OCI-LY7 (cell line): ENCODE measurements around the gene FAM171A1. TPM values are rescaled to one million over a fixed set of nuclear protein-coding genes. Genes with fewer than 3 reads are reported as not detected.
"Not testable (repeated sequence)": the region's sequence is repeated elsewhere in the genome, so short reads cannot be mapped to it uniquely, and the experiment has no call there.

Experiments
- BruUV-seq: library from RNA; stranded (reverse); fragments of 400-500 nt; replicated peaks from 2 replicates; lab custom pipeline; 2021; lab: Mats Ljungman, UMichigan
- CTCF ChIA-PET: fragments of 300-600 bp; sonication (Branson Sonifier 250); formaldehyde crosslinking; loops from one replicate; lab custom pipeline; 2022; ENCODE audit warnings: antibody characterized with exemption; ENCODE audit not compliant: unreplicated experiment; lab: Charles Lee
- POLR2A ChIA-PET: fragments of 300-600 bp; sonication (Branson Sonifier 250); formaldehyde crosslinking; loops from one replicate; lab custom pipeline; 2022; ENCODE audit warnings: antibody characterized with exemption; lab: Charles Lee
- DNase-seq: peaks from one replicate; pipeline ENCODE4 v3.0.0-alpha.2; 2015; ENCODE audit warnings: low spot score
- H2AFZ ChIP-seq: fragments of 200-600 bp; sonication (generic), shearing (Covaris generic); 2 replicates; pipeline ENCODE4 v1.6.1; 2014; ENCODE audit warnings: mild to moderate bottlenecking, antibody characterized with exemption, low read length, moderate library complexity
- H3K27ac ChIP-seq: fragments of 200-600 bp; sonication (generic); 2 replicates; pipeline ENCODE4 v1.5.1; 2014; ENCODE audit warnings: mixed run types, low read depth, mild to moderate bottlenecking, moderate library complexity, low read length, inconsistent platforms; ENCODE audit not compliant: poor library complexity, severe bottlenecking
- H3K36me3 ChIP-seq: fragments of 200-600 bp; sonication (generic); 2 replicates; pipeline ENCODE4 v1.6.1; 2014; ENCODE audit warnings: mild to moderate bottlenecking, antibody characterized with exemption, low read length, moderate library complexity, mixed read lengths; ENCODE audit not compliant: insufficient read depth
- H3K4me1 ChIP-seq: fragments of 200-600 bp; sonication (generic); 2 replicates; pipeline ENCODE4 v1.5.1; 2014; ENCODE audit warnings: mild to moderate bottlenecking, low read length; ENCODE audit not compliant: insufficient read depth, poor library complexity, severe bottlenecking
- H3K4me2 ChIP-seq: fragments of 200-600 bp; sonication (generic); 2 replicates; pipeline ENCODE4 v1.6.1; 2014; ENCODE audit warnings: mild to moderate bottlenecking, low read length
- H3K4me3 ChIP-seq: fragments of 200-600 bp; sonication (generic); 2 replicates; pipeline ENCODE4 v1.5.1; 2014; ENCODE audit warnings: mild to moderate bottlenecking, low read depth, low read length; ENCODE audit not compliant: poor library complexity, severe bottlenecking
- H3K79me2 ChIP-seq: fragments of 200-600 bp; sonication (generic); 2 replicates; pipeline ENCODE4 v1.6.1; 2016; ENCODE audit warnings: low read depth, mild to moderate bottlenecking, low read length, moderate library complexity, mixed read lengths; ENCODE audit not compliant: insufficient read depth
- H3K9me2 ChIP-seq: fragments of 200-600 bp; sonication (generic); 2 replicates; pipeline ENCODE4 v1.6.1; 2016; ENCODE audit warnings: mild to moderate bottlenecking, low read length, mixed read lengths; ENCODE audit not compliant: insufficient read depth
- H3K9me3 ChIP-seq: fragments of 200-600 bp; sonication (generic); 2 replicates; pipeline ENCODE4 v1.6.1; 2014; ENCODE audit warnings: mild to moderate bottlenecking, mixed run types, low read length, mixed read lengths
- H4K20me1 ChIP-seq: fragments of 200-600 bp; sonication (generic); 2 replicates; pipeline ENCODE4 v1.6.1; 2014; ENCODE audit warnings: mild to moderate bottlenecking, antibody characterized with exemption, low read length, moderate library complexity, mixed read lengths; ENCODE audit not compliant: insufficient read depth
- CTCF ChIP-seq: fragments of 200-600 bp; sonication (generic); conservative IDR thresholded peaks from 2 replicates; pipeline ENCODE4 v1.5.1; 2014; ENCODE audit warnings: mild to moderate bottlenecking, antibody characterized with exemption, low read length, moderate library complexity, mixed read lengths
- EZH2phosphoT487 ChIP-seq: fragments of 200-600 bp; sonication (generic); IDR thresholded peaks from 2 replicates; pipeline ENCODE4 v1.6.1; 2018; ENCODE audit warnings: low read depth, borderline replicate concordance, mild to moderate bottlenecking, mixed run types, antibody characterized with exemption, low read length, moderate library complexity, mixed read lengths
- intact Hi-C: fragments of 100-400 bp; cut with micrococcal nuclease; formaldehyde crosslinking; loops from one replicate; pipeline ENCODE4 v1.10.0; 2022; ENCODE audit not compliant: unreplicated experiment
- total RNA-seq, 2 experiments: library from RNA; depleted of rRNA in 1 of 2; stranded (reverse); fragments of >200 nt in 1 of 2; shearing (Covaris generic) in 1 of 2; gene quantifications; 2 replicates each; pipeline ENCODE4 v1.2.3, GENCODE V29; 2014 to 2022

The FAM171A1 gene
- total RNA-seq, 2 experiments from 2014 or later = not detected

- Histone ChIP-seq H3K9me2 (no peaks in the 10 kb centered on the region), H3K27ac (no peak overlapping the region), H3K4me2 (no peak overlapping the region), H4K20me1 (no peaks in the 10 kb centered on the region), H3K79me2 (no peaks in the 10 kb centered on the region), H3K9me3 (no peaks in the 10 kb centered on the region), H3K4me1 (no peaks in the 10 kb centered on the region), H2AFZ (no peak overlapping the region), H3K36me3 (no peaks in the 10 kb centered on the region), H3K4me3 (no peak overlapping the region)
- DNase-seq = no peak
- POLR2A ChIA-PET = no interaction called here
- no TSS peak for BruUV-seq
- CTCF ChIA-PET = no interaction called here
- intact Hi-C loops = no loop called here
- TF ChIP-seq EZH2phosphoT487 (no peak), CTCF (no peak)
These were observed 37.0 kb downstream of the FAM171A1 start for GRCh38 chr10:15333909-15334649.

GRCh38 chr10:15333181-15333580 lies 37.9 kb downstream of the FAM171A1 start:
- H2AFZ ChIP-seq, BruUV-seq, H4K20me1 ChIP-seq, POLR2A ChIA-PET, H3K36me3 ChIP-seq, CTCF ChIA-PET, H3K4me1 ChIP-seq, H3K9me3 ChIP-seq, H3K79me2 ChIP-seq, H3K9me2 ChIP-seq, intact Hi-C loops, H3K4me2 ChIP-seq, H3K27ac ChIP-seq, H3K4me3 ChIP-seq, DNase-seq: not testable (repeated sequence)

- H2AFZ ChIP-seq = no peak overlapping the region
- H3K27ac ChIP-seq = no peak overlapping the region
- H4K20me1 ChIP-seq = no peaks in the 10 kb centered on the region
- no peak overlapping the region for H3K4me2 ChIP-seq
- no peaks in the 10 kb centered on the region for H3K36me3 ChIP-seq
- POLR2A ChIA-PET = interaction anchor here (0.6 kb wide), 1 partner anchor 32 kb away, joined by 3 read pairs; no protein-coding TSS in a partner anchor
- TF ChIP-seq CTCF = no peak
- BruUV-seq = no TSS peak
- intact Hi-C loops = no loop called here
- CTCF ChIA-PET = no interaction called here
- no peak overlapping the region for H3K4me3 ChIP-seq
- H3K4me1 ChIP-seq = no peaks in the 10 kb centered on the region
- DNase-seq = no peak
- no peaks in the 10 kb centered on the region for H3K9me3 ChIP-seq
- no peaks in the 10 kb centered on the region for H3K79me2 ChIP-seq
- no peaks in the 10 kb centered on the region for H3K9me2 ChIP-seq
These were observed 39.6 kb downstream of the FAM171A1 start for GRCh38 chr10:15331461-15331860.
